Measurements from ENCODE around the gene NPW.
A peak's percentile ranks its signal among the peaks of the same experiment; 100 is the strongest.

Gene NPW

GRCh38 chr16:2019921-2020831 is 591 bp downstream of the NPW start:
- Histone ChIP-seq H3K36me3 (ENCODE audit: control insufficient read depth, insufficient read depth, low read length) (no peaks in the 10 kb centered on the region), H3K27me3 (ENCODE audit: control insufficient read depth, insufficient read depth, low read length) (peaks cover 22% of the 10 kb centered on the region), H3K9ac (ENCODE audit: low read length) (no peak overlapping the region), H3K9me3 (ENCODE audit: control insufficient read depth, low read length) (no peaks in the 10 kb centered on the region), H3K4me1 (ENCODE audit: control insufficient read depth, insufficient read depth, low read length) (peaks cover 55% of the 10 kb centered on the region), H3K4me3 (ENCODE audit: low read length) (no peak overlapping the region)

- Histone ChIP-seq H3K9ac (ENCODE audit: low read length) (peak overlapping the region; percentile 62), H3K36me3 (ENCODE audit: control insufficient read depth, insufficient read depth, low read length) (no peaks in the 10 kb centered on the region), H3K4me3 (ENCODE audit: low read length) (no peak overlapping the region), H3K27me3 (ENCODE audit: control insufficient read depth, insufficient read depth, low read length) (peaks cover 22% of the 10 kb centered on the region), H3K4me1 (ENCODE audit: control insufficient read depth, insufficient read depth, low read length) (peaks cover 54% of the 10 kb centered on the region), H3K9me3 (ENCODE audit: control insufficient read depth, low read length) (no peaks in the 10 kb centered on the region)
These were observed 3.1 kb downstream of the NPW start for GRCh38 chr16:2022723-2023091.

DNA sequence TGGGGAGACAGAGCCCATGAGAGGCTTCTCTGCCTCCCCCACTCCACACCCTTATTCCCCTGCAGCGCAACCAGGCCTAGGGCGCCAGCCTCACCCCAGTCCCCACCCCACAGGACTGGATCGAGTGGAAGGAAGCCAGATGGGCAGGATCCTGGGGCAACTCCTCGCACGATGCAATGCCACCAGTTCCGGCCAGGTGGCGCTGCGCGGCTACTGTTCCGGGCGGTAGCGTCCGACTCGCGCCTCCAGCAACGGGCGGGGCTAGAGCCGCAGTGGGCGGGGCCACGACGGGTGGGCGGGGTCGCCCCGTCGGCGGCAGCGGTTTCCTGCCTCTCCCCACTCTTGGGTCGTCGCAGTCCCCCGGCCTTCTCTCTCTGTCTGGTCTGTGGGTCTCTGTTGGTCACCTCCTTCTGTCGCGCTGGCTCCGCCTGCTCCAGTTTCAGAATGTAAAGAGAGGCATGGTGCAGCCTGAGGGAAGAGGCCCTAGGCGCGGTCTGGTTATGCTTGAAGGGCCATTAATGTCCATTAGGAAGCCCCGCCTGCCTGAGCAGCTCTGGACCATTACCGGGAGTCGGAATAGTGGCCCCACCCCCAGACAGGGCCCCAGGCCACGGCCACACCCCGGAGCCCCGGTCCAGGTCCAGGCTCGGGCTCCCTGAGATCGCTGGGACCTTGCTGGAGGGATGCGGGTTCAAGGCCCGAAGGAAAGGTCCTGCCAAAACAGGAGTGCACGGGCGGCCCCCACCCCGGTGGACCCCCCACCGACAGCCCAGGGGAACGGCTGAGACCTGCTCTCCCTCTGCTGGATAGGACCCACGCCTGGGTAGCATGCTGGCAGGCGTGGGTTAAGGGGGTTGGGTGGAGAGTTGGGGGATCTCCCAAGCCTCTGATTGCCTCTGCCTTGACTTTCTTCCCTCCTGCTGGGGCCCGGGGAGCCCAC is 3.8 kb downstream of the NPW start:
- Histone ChIP-seq H3K4me1 (ENCODE audit: control insufficient read depth, insufficient read depth, low read length) (peaks cover 60% of the 10 kb centered on the region), H3K27me3 (ENCODE audit: control insufficient read depth, insufficient read depth, low read length) (peaks cover 22% of the 10 kb centered on the region), H3K9ac (ENCODE audit: low read length) (peak overlapping the region; percentile 62), H3K36me3 (ENCODE audit: control insufficient read depth, insufficient read depth, low read length) (no peaks in the 10 kb centered on the region), H3K4me3 (ENCODE audit: low read length) (peak overlapping the region; percentile 25), H3K9me3 (ENCODE audit: control insufficient read depth, low read length) (no peaks in the 10 kb centered on the region)

DNA sequence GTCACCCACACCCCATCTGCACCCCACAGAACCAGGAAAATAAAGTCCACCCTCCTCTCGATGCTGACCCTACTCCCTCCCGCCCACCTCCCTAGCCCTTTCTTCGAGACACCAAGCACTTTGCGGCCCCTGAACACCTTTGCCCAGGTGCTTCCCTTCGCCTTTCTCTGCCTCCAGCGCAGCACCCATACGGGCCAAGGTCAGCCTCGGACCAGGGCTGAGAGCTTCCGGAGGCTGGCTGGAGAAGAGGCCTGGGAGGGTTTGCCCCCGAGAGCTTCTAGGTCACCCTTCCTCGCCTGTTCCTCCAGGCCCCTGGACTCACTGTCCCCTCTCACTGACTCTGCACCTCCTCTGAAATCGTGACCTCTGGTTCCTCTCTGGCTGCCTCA is 4.4 kb downstream of the NPW start:
- H3K9me3 ChIP-seq (ENCODE audit: control insufficient read depth, low read length), result no peaks in the 10 kb centered on the region
- no peak overlapping the region for H3K4me3 ChIP-seq (ENCODE audit: low read length)
- peaks cover 65% of the 10 kb centered on the region for H3K4me1 ChIP-seq (ENCODE audit: control insufficient read depth, insufficient read depth, low read length)
- no peaks in the 10 kb centered on the region for H3K36me3 ChIP-seq (ENCODE audit: control insufficient read depth, insufficient read depth, low read length)
- peak overlapping the region; percentile 62 for H3K9ac ChIP-seq (ENCODE audit: low read length)
- peaks cover 18% of the 10 kb centered on the region for H3K27me3 ChIP-seq (ENCODE audit: control insufficient read depth, insufficient read depth, low read length)

- Histone ChIP-seq H3K36me3 (ENCODE audit: control insufficient read depth, insufficient read depth, low read length) (peaks cover 3% of the 10 kb centered on the region), H3K27me3 (ENCODE audit: control insufficient read depth, insufficient read depth, low read length) (peaks cover 6% of the 10 kb centered on the region), H3K4me3 (ENCODE audit: low read length) (no peak overlapping the region), H3K9me3 (ENCODE audit: control insufficient read depth, low read length) (no peaks in the 10 kb centered on the region), H3K4me1 (ENCODE audit: control insufficient read depth, insufficient read depth, low read length) (peaks cover 57% of the 10 kb centered on the region), H3K9ac (ENCODE audit: low read length) (no peak overlapping the region)
These were observed 5.7 kb downstream of the NPW start for GRCh38 chr16:2025251-2025650.

DNA sequence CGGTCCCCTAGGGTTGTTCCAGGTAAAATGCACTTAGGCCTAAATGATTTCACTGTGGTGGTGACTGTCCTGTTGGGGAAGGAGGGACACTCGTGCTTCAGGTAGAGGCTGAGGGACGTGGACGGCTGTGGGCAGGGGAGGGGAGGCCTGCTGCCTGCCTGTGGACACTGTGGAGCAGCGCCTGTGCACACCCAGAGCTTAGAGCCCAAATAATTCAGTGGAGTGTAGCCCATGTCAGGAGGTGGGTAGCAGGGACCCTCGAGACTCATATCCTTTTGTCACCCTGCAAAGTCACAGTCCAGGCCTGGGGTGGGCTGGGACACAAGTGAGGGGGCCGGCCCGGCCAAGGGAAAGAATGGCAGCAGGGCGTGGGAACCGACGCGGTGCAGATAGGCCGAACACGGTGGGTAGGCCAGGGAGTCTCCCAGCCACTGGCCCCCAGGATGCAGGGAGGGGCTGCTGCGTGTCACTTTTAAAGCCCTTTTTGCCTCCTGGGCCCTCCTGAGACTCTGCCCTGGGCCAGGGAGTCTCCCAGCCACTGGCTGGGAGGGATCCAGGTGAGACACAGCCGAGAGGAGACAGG is 6.4 kb downstream of the NPW start:
- H3K27me3 ChIP-seq (ENCODE audit: control insufficient read depth, insufficient read depth, low read length), result no peaks in the 10 kb centered on the region
- H3K4me3 ChIP-seq (ENCODE audit: low read length), result no peak overlapping the region
- no peaks in the 10 kb centered on the region for H3K9me3 ChIP-seq (ENCODE audit: control insufficient read depth, low read length)
- H3K9ac ChIP-seq (ENCODE audit: low read length), result peak overlapping the region; percentile 61
- peaks cover 50% of the 10 kb centered on the region for H3K4me1 ChIP-seq (ENCODE audit: control insufficient read depth, insufficient read depth, low read length)
- H3K36me3 ChIP-seq (ENCODE audit: control insufficient read depth, insufficient read depth, low read length), result peaks cover 3% of the 10 kb centered on the region

GRCh38 chr16:2026461-2027023 is 7.0 kb downstream of the NPW start, which contains the start of gene NHERF2:
Gene NHERF2, plus strand, starts transcription at chr16:2026902. Its CDS starts 104 bp downstream, at chr16:2027006.
- Histone ChIP-seq H3K9me3 (ENCODE audit: control insufficient read depth, low read length) (no peaks in the 10 kb centered on the region), H3K4me1 (ENCODE audit: control insufficient read depth, insufficient read depth, low read length) (peaks cover 50% of the 10 kb centered on the region), H3K9ac (ENCODE audit: low read length) (peak within 1 kb of the TSS; percentile 61), H3K4me3 (ENCODE audit: low read length) (peak within 1 kb of the TSS; percentile 75), H3K27me3 (ENCODE audit: control insufficient read depth, insufficient read depth, low read length) (no peaks in the 10 kb centered on the region), H3K36me3 (ENCODE audit: control insufficient read depth, insufficient read depth, low read length) (peaks cover 3% of the 10 kb centered on the region)

GRCh38 chr16:2027024-2028010 is 7.7 kb downstream of the NPW start:
- Histone ChIP-seq H3K27me3 (ENCODE audit: control insufficient read depth, insufficient read depth, low read length) (no peaks in the 10 kb centered on the region), H3K36me3 (ENCODE audit: control insufficient read depth, insufficient read depth, low read length) (peaks cover 3% of the 10 kb centered on the region), H3K4me1 (ENCODE audit: control insufficient read depth, insufficient read depth, low read length) (peaks cover 51% of the 10 kb centered on the region), H3K9ac (ENCODE audit: low read length) (peak overlapping the region; percentile 26), H3K9me3 (ENCODE audit: control insufficient read depth, low read length) (no peaks in the 10 kb centered on the region), H3K4me3 (ENCODE audit: low read length) (peak overlapping the region; percentile 75)

GRCh38 chr16:2028146-2028545 is 8.6 kb downstream of the NPW start:
- peak overlapping the region; percentile 75 for H3K4me3 ChIP-seq (ENCODE audit: low read length)

DNA sequence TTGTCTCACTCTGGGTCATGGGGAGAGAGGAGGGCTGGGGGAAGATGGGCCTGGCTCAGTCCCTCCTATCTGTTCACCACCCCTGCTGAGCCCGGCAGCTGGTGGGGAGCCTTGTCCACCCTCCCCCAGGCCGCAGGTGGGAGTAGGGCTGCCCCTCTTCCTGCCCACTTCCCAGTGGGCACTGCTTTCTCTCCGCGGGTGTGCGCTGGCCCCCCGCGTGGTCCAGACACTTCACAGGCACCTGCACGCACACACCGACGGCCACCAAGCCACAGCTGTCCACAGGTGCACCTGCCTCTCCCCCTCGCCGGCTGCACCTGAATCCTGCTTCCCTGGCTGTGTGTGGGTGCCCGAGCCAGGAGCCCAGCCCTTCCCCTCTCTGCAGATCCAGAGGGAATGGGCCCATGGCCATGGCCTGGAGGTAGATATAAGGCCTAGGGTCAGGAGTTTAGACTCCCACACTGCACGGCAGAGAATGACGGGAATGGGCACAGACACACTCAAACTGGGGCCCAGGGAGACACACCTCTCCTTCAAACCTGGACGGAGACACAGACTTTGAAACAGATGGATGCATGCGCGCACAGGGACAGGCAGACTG is 9.1 kb downstream of the NPW start:
- Histone ChIP-seq H3K4me3 (ENCODE audit: low read length) (no peak overlapping the region), H3K4me1 (ENCODE audit: control insufficient read depth, insufficient read depth, low read length) (peaks cover 54% of the 10 kb centered on the region), H3K9me3 (ENCODE audit: control insufficient read depth, low read length) (no peaks in the 10 kb centered on the region), H3K9ac (ENCODE audit: low read length) (peak overlapping the region; percentile 26), H3K27me3 (ENCODE audit: control insufficient read depth, insufficient read depth, low read length) (no peaks in the 10 kb centered on the region), H3K36me3 (ENCODE audit: control insufficient read depth, insufficient read depth, low read length) (peaks cover 3% of the 10 kb centered on the region)

More at GRCh38 chr16:2028146-2028545, 8.6 kb downstream of the NPW start:
- H3K4me1 ChIP-seq (ENCODE audit: control insufficient read depth, insufficient read depth, low read length), result peaks cover 53% of the 10 kb centered on the region
- H3K27me3 ChIP-seq (ENCODE audit: control insufficient read depth, insufficient read depth, low read length), result no peaks in the 10 kb centered on the region
- peaks cover 3% of the 10 kb centered on the region for H3K36me3 ChIP-seq (ENCODE audit: control insufficient read depth, insufficient read depth, low read length)
- no peaks in the 10 kb centered on the region for H3K9me3 ChIP-seq (ENCODE audit: control insufficient read depth, low read length)
- peak overlapping the region; percentile 26 for H3K9ac ChIP-seq (ENCODE audit: low read length)
